ENCODE results near the gene ASTL.

ASTL gene

DNA sequence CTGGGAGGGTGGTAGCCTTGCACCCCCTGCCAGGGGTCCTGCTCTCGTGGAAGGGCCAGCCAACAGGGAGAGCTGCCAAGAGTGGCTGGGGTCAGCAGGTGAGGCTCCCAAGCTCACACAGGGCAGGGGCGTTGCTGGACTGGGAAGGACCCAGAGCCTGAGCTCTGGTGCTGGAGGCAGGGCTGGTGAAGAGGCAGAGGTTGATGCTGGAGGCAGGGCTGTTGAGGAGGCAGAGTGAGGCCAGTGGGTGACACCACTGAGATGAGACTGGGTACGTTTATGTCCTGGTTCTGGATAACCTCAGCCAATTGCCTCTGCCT is 29.0 kb downstream of the ASTL start:
- peak overlapping the region; percentile 33 for H3K27ac ChIP-seq (ENCODE audit: low read depth, low read length, severe bottlenecking)
- 80 to 88% methylated on average over 3 of the region's 3 CpGs for WGBS, 2 experiments (ENCODE audit: insufficient coverage in 2 of 2)
- peaks cover 18% of the 10 kb centered on the region for H3K4me1 ChIP-seq (ENCODE audit: control insufficient read depth, insufficient read depth, low read length, poor library complexity, severe bottlenecking)

DNA sequence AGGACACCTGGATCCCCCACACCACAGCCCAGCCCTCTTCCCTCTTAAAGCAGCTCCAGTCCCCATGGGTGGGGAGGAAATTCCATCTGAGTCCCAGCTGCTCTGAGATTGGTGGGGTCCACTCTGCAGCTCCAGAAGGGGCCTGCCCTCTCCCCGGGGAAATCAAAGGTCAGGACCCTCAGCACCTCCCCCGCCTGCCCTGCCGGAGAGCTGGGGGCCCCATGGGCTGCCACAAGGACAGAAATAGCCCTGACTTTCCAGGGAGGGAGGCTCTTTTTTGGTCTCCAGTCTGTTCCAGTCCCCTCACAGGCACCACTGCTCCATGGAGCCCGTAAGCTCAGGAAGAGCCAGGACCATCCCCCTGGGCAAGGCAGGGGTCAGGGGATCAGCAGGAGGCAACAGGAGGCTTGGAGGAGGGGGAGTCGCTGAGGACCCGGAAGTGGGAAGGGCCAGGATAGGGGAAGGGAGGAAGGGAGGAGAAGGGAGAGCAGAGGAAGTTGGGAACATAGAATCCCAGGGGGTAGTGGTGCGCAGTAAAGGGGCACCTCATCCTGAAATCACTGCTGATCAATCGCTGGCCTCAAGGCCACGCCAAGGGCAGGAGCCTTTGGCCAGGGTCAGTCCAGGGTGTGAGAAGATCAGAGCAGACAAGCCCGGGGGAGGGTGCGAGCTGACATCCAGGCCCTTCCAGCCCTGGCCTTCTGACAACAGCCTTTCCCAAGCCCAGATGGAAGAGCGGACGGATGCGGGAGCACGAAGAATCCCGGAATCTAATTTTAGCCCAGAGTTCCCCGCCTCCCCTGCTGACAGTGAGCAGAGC is 29.6 kb downstream of the ASTL start:
- no peaks in the 10 kb centered on the region for H3K36me3 ChIP-seq (ENCODE audit: control insufficient read depth, insufficient read depth, low read length)
- peak overlapping the region; percentile 33 for H3K27ac ChIP-seq (ENCODE audit: low read depth, low read length, severe bottlenecking)
- 53 to 60% methylated on average over 15 to 16 of the region's 17 CpGs for WGBS, 2 experiments (ENCODE audit: insufficient coverage in 2 of 2)
- peaks cover 20% of the 10 kb centered on the region for H3K4me1 ChIP-seq (ENCODE audit: control insufficient read depth, insufficient read depth, low read length, poor library complexity, severe bottlenecking)
- H3K4me3 ChIP-seq (ENCODE audit: extremely low read depth, insufficient read depth, low read length, poor library complexity, severe bottlenecking): no peak overlapping the region
- H3K9me3 ChIP-seq (ENCODE audit: control insufficient read depth, low read length): peaks cover 17% of the 10 kb centered on the region

More for the DNA sequence above, 29.0 kb downstream of the ASTL start:
- Histone ChIP-seq H3K9me3 (ENCODE audit: control insufficient read depth, low read length) (peaks cover 17% of the 10 kb centered on the region), H3K36me3 (ENCODE audit: control insufficient read depth, insufficient read depth, low read length) (no peaks in the 10 kb centered on the region), H3K4me3 (ENCODE audit: extremely low read depth, insufficient read depth, low read length, poor library complexity, severe bottlenecking) (no peak overlapping the region)

DNA sequence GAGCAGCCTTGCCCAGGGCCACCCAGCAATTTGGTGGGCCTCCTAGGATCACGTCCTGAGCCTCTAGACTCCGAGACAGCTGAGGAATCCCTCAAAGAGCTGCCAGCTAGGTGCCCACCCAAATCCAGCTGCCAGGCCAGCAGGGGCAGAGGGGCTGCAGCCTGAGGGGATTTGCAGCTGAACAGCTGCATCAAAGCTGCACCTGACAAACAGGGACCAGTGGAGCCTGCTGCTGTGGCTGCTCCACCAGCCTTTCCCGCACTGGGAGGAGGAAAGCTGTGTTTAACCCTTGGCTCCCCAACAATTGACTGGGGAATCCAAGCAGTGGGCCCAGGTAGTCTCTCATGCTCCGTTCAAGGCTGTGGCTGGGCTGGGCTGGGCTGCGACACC is 30.2 kb downstream of the ASTL start:
- peak overlapping the region; percentile 33 for H3K27ac ChIP-seq (ENCODE audit: low read depth, low read length, severe bottlenecking)
- H3K36me3 ChIP-seq (ENCODE audit: control insufficient read depth, insufficient read depth, low read length): no peaks in the 10 kb centered on the region
- peaks cover 17% of the 10 kb centered on the region for H3K9me3 ChIP-seq (ENCODE audit: control insufficient read depth, low read length)
- 58 to 65% methylated on average over 4 to 5 of the region's 5 CpGs for WGBS, 2 experiments (ENCODE audit: insufficient coverage in 2 of 2)
- no peak overlapping the region for H3K4me3 ChIP-seq (ENCODE audit: extremely low read depth, insufficient read depth, low read length, poor library complexity, severe bottlenecking)
- peaks cover 20% of the 10 kb centered on the region for H3K4me1 ChIP-seq (ENCODE audit: control insufficient read depth, insufficient read depth, low read length, poor library complexity, severe bottlenecking)

DNA sequence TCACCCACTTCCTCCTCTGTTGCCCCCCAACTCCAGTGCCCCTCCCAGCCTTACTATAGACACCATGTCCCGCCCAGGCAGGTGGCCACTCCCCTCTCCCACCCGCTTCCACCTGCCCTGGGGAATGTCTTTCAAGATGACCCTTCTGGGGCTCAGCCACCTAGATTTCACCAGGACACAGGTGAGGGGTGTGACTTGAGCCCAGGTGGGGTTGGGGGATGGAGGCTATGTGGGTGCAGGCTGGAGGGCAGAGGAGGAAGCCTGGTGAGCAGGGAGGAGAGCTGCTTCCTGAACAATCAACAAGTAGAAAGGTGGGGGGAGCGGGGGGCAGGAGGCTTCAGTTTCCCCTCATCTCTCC is 30.6 kb downstream of the ASTL start:
- no peak overlapping the region for H3K27ac ChIP-seq (ENCODE audit: low read depth, low read length, severe bottlenecking)
- WGBS, 2 experiments (ENCODE audit: insufficient coverage in 2 of 2): 57% methylated on average over 1 of the region's 3 CpGs; no CpG with 5 or more reads in 1 of the 2 experiments

DNA sequence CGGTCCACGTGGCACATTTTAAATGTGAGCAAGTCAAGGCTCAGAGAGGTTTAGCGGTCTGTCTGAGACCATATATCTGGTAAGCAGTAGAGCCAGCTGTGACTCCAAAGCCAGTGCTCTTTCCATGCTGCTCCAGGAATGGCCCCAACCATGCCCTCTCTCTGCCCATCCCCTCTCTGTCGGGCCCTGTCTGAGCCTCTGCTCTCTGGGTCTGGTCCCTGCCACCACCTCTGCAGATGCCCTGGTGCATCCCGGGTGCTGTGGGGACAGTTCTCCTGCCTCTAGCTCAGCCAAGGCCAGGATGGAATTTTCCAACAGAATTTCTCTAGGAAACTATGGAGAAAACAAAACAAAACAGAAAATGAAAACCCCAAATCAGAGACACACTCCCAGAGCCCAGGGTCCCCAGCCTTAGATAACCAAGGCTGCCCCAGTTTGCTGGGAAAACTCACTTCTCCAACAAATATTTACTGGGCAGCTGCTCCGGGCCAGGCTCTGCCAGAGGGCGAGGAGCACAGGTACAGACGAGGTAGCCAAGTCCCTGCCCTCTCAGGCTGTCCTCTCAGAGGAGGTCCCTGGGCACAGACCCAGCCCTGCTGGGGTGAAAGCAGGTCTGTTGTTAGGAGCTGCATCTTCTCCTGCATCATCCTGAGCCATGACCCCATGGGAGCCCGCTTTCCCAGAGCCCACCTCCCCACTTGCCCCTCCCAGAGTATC is 31.2 kb downstream of the ASTL start:
- Histone ChIP-seq H3K36me3 (ENCODE audit: control insufficient read depth, insufficient read depth, low read length) (no peaks in the 10 kb centered on the region), H3K27ac (ENCODE audit: low read depth, low read length, severe bottlenecking) (no peak overlapping the region), H3K4me1 (ENCODE audit: control insufficient read depth, insufficient read depth, low read length, poor library complexity, severe bottlenecking) (peaks cover 20% of the 10 kb centered on the region), H3K9me3 (ENCODE audit: control insufficient read depth, low read length) (peaks cover 17% of the 10 kb centered on the region), H3K4me3 (ENCODE audit: extremely low read depth, insufficient read depth, low read length, poor library complexity, severe bottlenecking) (no peak overlapping the region)
- WGBS, 2 experiments (ENCODE audit: insufficient coverage in 2 of 2): 86 to 97% methylated on average over 7 to 8 of the region's 9 CpGs

More for the DNA sequence above, 30.6 kb downstream of the ASTL start:
- peaks cover 17% of the 10 kb centered on the region for H3K9me3 ChIP-seq (ENCODE audit: control insufficient read depth, low read length)
- H3K36me3 ChIP-seq (ENCODE audit: control insufficient read depth, insufficient read depth, low read length): no peaks in the 10 kb centered on the region
- H3K4me3 ChIP-seq (ENCODE audit: extremely low read depth, insufficient read depth, low read length, poor library complexity, severe bottlenecking): no peak overlapping the region
- H3K4me1 ChIP-seq (ENCODE audit: control insufficient read depth, insufficient read depth, low read length, poor library complexity, severe bottlenecking): peaks cover 20% of the 10 kb centered on the region

DNA sequence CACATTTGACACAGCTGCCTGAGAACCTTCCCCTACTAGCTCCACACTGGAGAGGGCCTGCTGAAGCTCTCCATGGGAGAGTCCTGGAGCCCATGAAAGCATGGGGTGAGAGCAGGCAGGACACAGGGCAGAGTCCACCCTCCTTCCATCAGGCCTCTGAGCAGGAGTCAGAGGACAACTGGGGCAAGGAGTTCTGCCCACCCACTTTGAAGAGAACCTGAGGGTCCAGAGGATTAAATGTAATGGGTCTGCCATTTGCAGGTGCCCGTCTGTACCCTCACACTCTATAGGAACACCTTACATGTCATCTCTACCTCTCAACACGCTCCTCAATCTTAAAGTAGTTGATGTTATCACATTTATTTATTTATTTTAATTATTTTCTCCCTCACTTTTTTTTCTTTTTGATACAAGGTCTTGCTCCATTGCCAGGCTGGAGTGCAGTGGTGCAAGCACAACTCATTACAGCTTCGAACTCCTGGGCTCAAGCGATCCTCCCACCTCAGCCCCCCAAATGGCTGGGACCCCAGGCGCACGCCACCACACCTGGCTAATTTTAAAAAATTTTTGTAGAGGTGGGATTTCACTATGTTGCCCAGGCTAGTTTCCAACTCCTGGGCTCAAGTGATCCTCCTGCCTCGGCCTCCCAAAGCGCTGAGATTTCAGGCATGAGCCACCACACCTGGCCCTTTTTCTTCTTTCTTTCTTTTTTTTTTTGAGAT is 32.1 kb downstream of the ASTL start:
- Histone ChIP-seq H3K4me3 (ENCODE audit: extremely low read depth, insufficient read depth, low read length, poor library complexity, severe bottlenecking) (no peak overlapping the region), H3K9me3 (ENCODE audit: control insufficient read depth, low read length) (peaks cover 17% of the 10 kb centered on the region), H3K4me1 (ENCODE audit: control insufficient read depth, insufficient read depth, low read length, poor library complexity, severe bottlenecking) (peaks cover 27% of the 10 kb centered on the region), H3K36me3 (ENCODE audit: control insufficient read depth, insufficient read depth, low read length) (no peaks in the 10 kb centered on the region), H3K27ac (ENCODE audit: low read depth, low read length, severe bottlenecking) (no peak overlapping the region)
- 94 to 97% methylated on average over 6 of the region's 8 CpGs for WGBS, 2 experiments (ENCODE audit: insufficient coverage in 2 of 2)

DNA sequence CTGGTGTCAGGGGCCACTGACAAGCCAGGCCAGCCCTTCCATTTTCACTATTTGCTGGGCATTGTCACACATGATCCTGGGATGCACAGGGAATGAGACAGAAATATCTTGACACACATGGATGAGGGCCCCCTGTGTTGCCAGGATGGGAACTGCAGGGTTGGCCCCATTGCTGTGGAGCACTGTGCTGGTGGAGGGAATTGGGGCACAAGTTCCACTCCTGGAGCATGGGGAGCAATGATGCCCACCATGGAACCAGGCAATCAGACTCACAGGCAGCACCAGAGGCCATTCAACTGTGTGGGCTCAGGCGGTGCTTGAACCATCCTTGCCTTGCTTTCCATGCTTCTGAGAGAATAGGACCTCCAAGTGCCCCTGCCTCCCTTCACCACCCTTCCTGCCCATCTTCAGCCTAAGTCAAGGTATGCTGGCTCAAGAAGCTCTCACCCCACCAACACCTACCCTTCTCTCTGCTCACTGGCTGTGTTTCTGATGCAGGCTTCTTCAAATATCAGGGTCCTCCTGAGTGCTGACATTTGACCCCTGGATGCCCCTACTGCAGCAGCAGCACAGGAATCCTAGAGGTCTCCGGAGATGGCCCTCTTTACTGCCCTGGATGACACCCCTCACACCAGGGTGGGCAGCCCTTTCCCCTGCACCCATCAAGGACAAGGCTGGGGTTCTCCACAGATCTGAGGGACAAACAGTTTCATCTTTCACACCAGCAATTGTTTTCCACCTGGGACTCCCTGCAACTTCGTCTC is 33.0 kb downstream of the ASTL start:
- Histone ChIP-seq H3K4me1 (ENCODE audit: control insufficient read depth, insufficient read depth, low read length, poor library complexity, severe bottlenecking) (peaks cover 32% of the 10 kb centered on the region), H3K36me3 (ENCODE audit: control insufficient read depth, insufficient read depth, low read length) (no peaks in the 10 kb centered on the region), H3K4me3 (ENCODE audit: extremely low read depth, insufficient read depth, low read length, poor library complexity, severe bottlenecking) (no peak overlapping the region), H3K9me3 (ENCODE audit: control insufficient read depth, low read length) (peaks cover 17% of the 10 kb centered on the region), H3K27ac (ENCODE audit: low read depth, low read length, severe bottlenecking) (no peak overlapping the region)
- WGBS, 2 experiments (ENCODE audit: insufficient coverage in 2 of 2): 100% methylated on average over 3 of the region's 3 CpGs

DNA sequence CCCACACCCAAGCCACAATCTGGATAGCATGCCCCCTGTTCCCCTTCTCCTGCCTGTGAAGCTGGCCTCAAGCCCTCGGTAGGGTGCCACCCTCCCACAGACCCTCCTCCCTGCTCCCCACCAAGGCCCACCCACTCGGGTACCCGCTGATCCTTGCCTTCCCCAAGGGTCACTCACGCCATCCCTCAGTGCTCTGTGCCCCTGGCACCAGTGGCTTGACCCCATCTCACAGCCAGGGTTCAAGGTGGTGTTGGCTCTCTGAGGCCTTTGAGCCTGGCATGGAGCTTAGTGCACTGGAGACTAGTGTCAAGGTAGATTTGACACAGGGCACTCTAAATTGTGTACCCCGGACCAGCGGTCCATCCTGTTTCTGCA is 33.8 kb downstream of the ASTL start:
- Histone ChIP-seq H3K9me3 (ENCODE audit: control insufficient read depth, low read length) (peaks cover 17% of the 10 kb centered on the region), H3K27ac (ENCODE audit: low read depth, low read length, severe bottlenecking) (peak overlapping the region; percentile 5), H3K36me3 (ENCODE audit: control insufficient read depth, insufficient read depth, low read length) (no peaks in the 10 kb centered on the region), H3K4me3 (ENCODE audit: extremely low read depth, insufficient read depth, low read length, poor library complexity, severe bottlenecking) (no peak overlapping the region), H3K4me1 (ENCODE audit: control insufficient read depth, insufficient read depth, low read length, poor library complexity, severe bottlenecking) (peaks cover 35% of the 10 kb centered on the region)
- 89 to 100% methylated on average over 3 to 4 of the region's 6 CpGs for WGBS, 2 experiments (ENCODE audit: insufficient coverage in 2 of 2)

DNA sequence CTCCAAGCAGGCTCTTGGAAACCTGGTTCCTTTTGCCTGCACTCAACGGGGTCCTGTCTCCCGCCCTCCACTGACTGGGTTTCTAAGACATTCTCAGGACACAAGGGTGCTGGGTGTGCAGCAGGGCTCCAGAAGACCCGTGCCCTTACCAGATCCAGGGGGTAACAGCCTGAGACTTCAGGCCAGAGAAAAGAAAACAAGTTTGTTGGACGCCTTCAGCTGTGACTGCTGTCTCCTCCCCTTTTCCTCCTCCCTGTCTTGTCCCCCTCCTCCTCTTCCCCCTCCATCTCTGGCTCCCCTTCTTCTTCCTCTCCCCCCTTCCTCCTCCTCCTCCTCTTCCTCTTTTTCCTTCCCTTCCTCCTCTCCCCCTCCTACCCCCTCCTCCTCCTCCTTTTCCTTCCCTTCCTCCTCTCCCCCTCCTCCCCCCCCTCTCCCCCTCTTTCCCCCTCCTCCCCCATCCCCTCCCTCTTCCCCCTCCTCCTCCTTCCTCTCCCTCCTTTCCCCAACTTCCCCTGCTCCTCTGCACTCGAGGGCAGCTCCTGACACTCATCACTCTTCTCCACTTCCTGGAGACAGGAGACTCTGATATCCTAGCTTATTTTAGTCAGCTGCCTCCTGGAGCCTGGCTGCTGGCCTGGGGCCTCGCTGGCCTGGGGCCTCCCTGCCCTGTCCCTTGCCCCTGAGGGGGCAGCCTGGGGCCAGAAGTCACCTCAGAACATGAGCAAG is 34.4 kb downstream of the ASTL start:
- Histone ChIP-seq H3K36me3 (ENCODE audit: control insufficient read depth, insufficient read depth, low read length) (no peaks in the 10 kb centered on the region), H3K4me3 (ENCODE audit: extremely low read depth, insufficient read depth, low read length, poor library complexity, severe bottlenecking) (no peak overlapping the region), H3K9me3 (ENCODE audit: control insufficient read depth, low read length) (peaks cover 17% of the 10 kb centered on the region), H3K4me1 (ENCODE audit: control insufficient read depth, insufficient read depth, low read length, poor library complexity, severe bottlenecking) (peaks cover 30% of the 10 kb centered on the region), H3K27ac (ENCODE audit: low read depth, low read length, severe bottlenecking) (peak overlapping the region; percentile 13)
- WGBS, 2 experiments (ENCODE audit: insufficient coverage in 2 of 2): 55 to 61% methylated on average over 6 of the region's 6 CpGs

DNA sequence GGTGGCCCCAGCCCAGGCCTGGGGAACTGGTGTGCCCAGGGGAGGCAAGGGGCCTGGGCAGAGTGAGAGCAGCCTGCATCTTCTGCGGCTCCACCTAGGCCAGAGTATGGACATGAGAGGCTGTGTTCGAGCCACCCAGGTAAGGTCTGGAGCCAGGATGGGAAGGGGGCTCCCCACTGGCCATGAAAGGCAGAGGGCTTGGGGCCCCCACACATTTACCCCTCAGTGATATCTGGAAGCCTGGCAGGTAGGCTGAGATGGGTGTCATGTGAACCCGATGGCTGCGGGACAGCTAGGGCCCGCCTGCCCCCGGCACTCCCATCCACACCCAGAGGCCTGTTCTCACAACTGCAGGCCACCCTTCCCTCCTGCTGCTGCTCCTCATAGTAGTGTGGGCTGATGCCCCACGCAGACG is 35.1 kb downstream of the ASTL start:
- WGBS, 2 experiments (ENCODE audit: insufficient coverage in 2 of 2): 77 to 85% methylated on average over 5 to 8 of the region's 8 CpGs
- peaks cover 25% of the 10 kb centered on the region for H3K4me1 ChIP-seq (ENCODE audit: control insufficient read depth, insufficient read depth, low read length, poor library complexity, severe bottlenecking)
- H3K4me3 ChIP-seq (ENCODE audit: extremely low read depth, insufficient read depth, low read length, poor library complexity, severe bottlenecking): no peak overlapping the region
- H3K36me3 ChIP-seq (ENCODE audit: control insufficient read depth, insufficient read depth, low read length): no peaks in the 10 kb centered on the region
- peak overlapping the region; percentile 13 for H3K27ac ChIP-seq (ENCODE audit: low read depth, low read length, severe bottlenecking)
- peaks cover 17% of the 10 kb centered on the region for H3K9me3 ChIP-seq (ENCODE audit: control insufficient read depth, low read length)

Data from mesodermal cell (in vitro differentiated cells).